Cardiac muscle cell (in vitro differentiated cells and primary cell): ENCODE measurements around the gene PLAC1. TPM values are rescaled to one million over a fixed set of nuclear protein-coding genes. Genes with fewer than 3 reads are reported as not detected.
A peak's percentile ranks its signal among the peaks of the same experiment; 100 is the strongest.

ENCODE experiments used
- DNase-seq, 2 donors: peaks; one replicate each; pipeline versions ENCODE4 v3.0.0 to v3.0.0-alpha.2; 2010 to 2017; ENCODE audit warnings: low read depth in 1 of 2, low spot score in 1 of 2
- H3K27ac ChIP-seq: fragments of 200-600 bp; sonication (generic); 2 replicates; pipeline ENCODE4 v1.5.1; 2016
- H3K27me3 ChIP-seq: fragments of 200-600 bp; sonication (generic); 2 replicates; pipeline ENCODE4 v1.6.0; 2016; ENCODE audit warnings: control low read depth
- H3K36me3 ChIP-seq: fragments of 200-600 bp; sonication (generic); 2 replicates; pipeline ENCODE4 v1.5.1; 2016; ENCODE audit warnings: control low read depth
- H3K4me1 ChIP-seq: fragments of 200-600 bp; sonication (generic); 2 replicates; pipeline ENCODE4 v1.8.1; 2017; ENCODE audit warnings: low read depth, mild to moderate bottlenecking, mixed run types
- H3K4me3 ChIP-seq: fragments of 200-600 bp; sonication (generic); 2 replicates; pipeline ENCODE4 v1.5.1; 2016; ENCODE audit warnings: mild to moderate bottlenecking
- H3K9me3 ChIP-seq: fragments of 200-600 bp; sonication (generic); 2 replicates; pipeline ENCODE4 v1.5.1; 2017; ENCODE audit warnings: low read depth, mild to moderate bottlenecking, control low read depth
- CTCF ChIP-seq: IDR thresholded peaks from 2 replicates; pipeline ENCODE4 v1.5.1; 2012; ENCODE audit warnings: low read depth, mild to moderate bottlenecking, low read length
- polyA plus RNA-seq: library from polyadenylated mRNA; unstranded; fragments of >200 nt; fragmentation: Nextera tagmentation; extraction: Ambion mirVana; gene quantifications from 2 replicates; pipeline ENCODE4 v1.2.1, GENCODE V29; 2016
- total RNA-seq: library from RNA; depleted of rRNA; stranded (reverse); fragments of >200 nt; gene quantifications from 2 replicates; pipeline ENCODE4 v1.2.3, GENCODE V29; 2016

PLAC1 gene
- total and polyA plus RNA-seq, 2 experiments from 2014 or later, result 1.2 to 2.0 TPM

DNA sequence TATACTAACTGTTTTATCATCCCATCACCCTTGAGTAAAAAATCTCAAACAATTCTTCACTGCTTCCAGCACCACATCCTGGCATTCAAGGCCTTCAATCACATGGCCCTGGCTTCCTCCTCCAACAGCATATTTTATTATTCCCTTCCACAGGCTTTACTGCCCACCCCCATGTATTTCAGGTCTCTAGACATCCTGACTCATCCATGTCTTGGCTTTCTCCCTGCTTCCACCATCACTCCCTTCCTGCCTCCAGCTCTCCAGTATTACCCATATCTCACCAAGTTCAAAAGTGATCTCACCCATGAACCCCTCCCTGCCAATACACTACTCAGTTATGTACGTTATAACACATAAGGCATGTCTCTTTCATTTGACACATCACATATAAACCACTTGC is 34.7 kb upstream of the PLAC1 start:
- no peak overlapping the region for H3K4me3 ChIP-seq
- no peaks in the 10 kb centered on the region for H3K27me3 ChIP-seq
- H3K9me3 ChIP-seq, result no peaks in the 10 kb centered on the region
- no peak overlapping the region for H3K27ac ChIP-seq
- DNase-seq, result peak in 1 of 2 donors; percentile 60
- no peaks in the 10 kb centered on the region for H3K4me1 ChIP-seq
- TF ChIP-seq CTCF, result no peak
- H3K36me3 ChIP-seq, result no peaks in the 10 kb centered on the region

DNA sequence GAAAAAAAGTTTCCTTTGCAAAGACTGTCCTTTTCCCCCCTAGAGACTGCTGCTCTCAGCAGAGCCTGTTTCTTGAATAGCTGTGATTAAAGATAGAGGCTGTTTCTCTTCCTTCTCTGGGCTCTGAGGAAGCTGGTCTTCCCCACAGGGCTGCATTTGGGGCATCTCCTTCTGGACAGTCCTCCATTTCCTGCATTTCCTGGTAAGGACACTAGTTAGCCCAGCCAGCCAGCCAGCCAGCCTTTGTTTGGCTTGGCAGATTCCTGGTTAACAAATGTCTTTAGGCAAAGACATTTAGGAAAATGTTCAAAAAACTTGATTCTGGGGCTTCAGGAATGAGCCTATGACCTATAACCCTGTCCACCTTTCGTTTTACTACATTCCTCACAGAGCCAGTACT is 34.0 kb upstream of the PLAC1 start:
- DNase-seq, result no peak
- Histone ChIP-seq H3K4me1 (no peaks in the 10 kb centered on the region), H3K4me3 (no peak overlapping the region), H3K27me3 (no peaks in the 10 kb centered on the region), H3K27ac (no peak overlapping the region), H3K9me3 (no peaks in the 10 kb centered on the region), H3K36me3 (no peaks in the 10 kb centered on the region)
- no peak for TF ChIP-seq CTCF

DNA sequence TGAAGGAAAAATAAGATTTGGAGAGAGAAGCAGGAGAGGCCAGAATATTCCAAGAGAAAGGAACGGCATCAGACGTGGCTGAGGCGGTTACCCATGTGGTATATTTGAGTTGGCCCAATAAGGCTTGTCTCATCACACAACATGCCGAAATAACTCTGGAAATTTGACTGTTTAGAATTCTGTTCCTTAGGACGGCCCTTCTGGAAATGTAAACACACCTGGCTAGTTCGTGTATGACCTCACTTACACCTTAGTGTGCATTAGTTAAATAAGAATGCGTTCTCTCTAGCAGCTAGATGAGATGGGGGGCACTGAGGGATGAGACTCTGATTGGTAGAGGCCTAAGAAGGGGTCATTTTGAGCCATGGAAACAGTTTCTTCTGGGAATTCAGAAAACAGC is 33.2 kb upstream of the PLAC1 start:
- H3K27ac ChIP-seq, result no peak overlapping the region
- H3K9me3 ChIP-seq, result no peaks in the 10 kb centered on the region

DNA sequence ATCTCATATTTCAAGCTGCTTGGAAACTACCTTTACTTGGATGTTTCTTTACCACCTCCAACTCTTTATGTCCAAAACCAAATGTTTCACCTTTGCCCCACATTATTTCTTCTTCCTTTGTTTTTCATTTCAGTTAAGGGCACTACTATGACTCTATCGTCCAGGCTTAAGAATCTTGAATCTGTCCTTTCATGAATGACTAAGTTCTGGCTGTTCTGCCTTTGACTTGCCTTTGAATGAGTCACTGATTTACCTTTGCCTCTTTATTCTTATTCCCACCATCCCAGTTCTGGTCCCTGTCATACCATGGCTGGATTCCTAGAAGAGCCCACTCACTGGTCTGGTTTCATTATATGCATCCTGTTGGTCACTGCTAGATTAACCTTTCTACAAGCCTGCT is 30.6 kb upstream of the PLAC1 start:
- DNase-seq, result no peak

More for the DNA sequence above, 33.2 kb upstream of the PLAC1 start:
- Histone ChIP-seq H3K4me3 (no peak overlapping the region), H3K36me3 (no peaks in the 10 kb centered on the region), H3K27me3 (no peaks in the 10 kb centered on the region), H3K4me1 (no peaks in the 10 kb centered on the region)
- TF ChIP-seq CTCF, result no peak
- no peak for DNase-seq

DNA sequence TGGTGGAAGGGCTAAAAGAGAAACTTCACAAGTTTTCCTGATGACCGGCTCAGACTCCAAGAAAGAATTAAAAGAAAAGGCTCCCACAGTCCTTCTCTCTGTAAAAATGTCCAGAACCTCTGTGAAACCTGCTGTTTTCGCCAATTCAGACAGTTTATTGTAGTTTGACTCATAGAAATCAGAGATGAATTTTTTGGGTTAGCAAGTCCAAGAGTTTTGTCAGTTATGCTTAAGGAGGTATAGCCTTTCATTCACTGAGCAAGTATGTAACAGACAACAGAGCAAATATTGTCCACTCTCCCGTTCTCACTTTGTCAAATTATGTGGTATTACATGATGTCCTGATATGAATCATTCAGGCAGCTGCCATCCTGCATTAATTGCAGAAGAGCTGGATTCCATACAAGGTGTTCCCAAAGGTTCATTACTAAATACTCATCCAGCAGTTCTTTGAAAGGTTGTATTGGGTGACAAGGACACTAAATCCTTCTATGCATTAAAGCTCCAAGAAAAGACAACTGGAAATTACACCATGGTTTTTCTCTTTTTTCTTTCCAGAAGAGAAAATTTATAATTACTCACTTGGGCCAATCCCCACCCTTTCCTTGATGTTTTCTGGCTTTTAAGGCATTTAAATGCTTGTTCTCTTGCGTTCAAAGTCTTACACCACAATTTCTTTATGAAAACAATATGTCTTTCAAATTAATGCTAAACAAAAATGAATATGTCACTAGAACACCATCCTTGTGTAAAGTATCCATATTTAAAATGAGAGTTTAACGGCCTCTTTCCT is 30.0 kb upstream of the PLAC1 start:
- no peak for DNase-seq
- no peak for TF ChIP-seq CTCF
- Histone ChIP-seq H3K4me3 (no peak overlapping the region), H3K27me3 (no peaks in the 10 kb centered on the region), H3K9me3 (no peaks in the 10 kb centered on the region), H3K36me3 (no peaks in the 10 kb centered on the region), H3K27ac (no peak overlapping the region), H3K4me1 (no peaks in the 10 kb centered on the region)

More for the DNA sequence above, 30.6 kb upstream of the PLAC1 start:
- Histone ChIP-seq H3K27ac (no peak overlapping the region), H3K9me3 (no peaks in the 10 kb centered on the region), H3K27me3 (no peaks in the 10 kb centered on the region), H3K4me1 (no peaks in the 10 kb centered on the region), H3K36me3 (no peaks in the 10 kb centered on the region), H3K4me3 (no peak overlapping the region)
- TF ChIP-seq CTCF, result no peak
